GM13977 (cell line): Measurements from ENCODE around the gene PGAP3.

ENCODE experiments used
- DNase-seq: peaks from one replicate; pipeline ENCODE4 v3.0.0; 2012; ENCODE audit warnings: low spot score
- in situ Hi-C: fragments of 300-500 bp; cut with MboI; formaldehyde crosslinking; loops from one replicate; pipeline ENCODE4 v1.12.0; 2022; ENCODE audit warnings: low sequenced_read_pairs, low pct_unique_long_range_greater_than_20kb, mixed read lengths, inconsistent platforms; ENCODE audit not compliant: unreplicated experiment
- TF ChIP-seq, protein P1 (sequence below): IDR thresholded peaks from 2 replicates; pipeline ENCODE4 v1.5.1; 2012; ENCODE audit warnings: mild to moderate bottlenecking, control low read depth; ENCODE audit not compliant: insufficient read depth; ENCODE audit errors: extremely low read depth, missing control alignments

The PGAP3 gene

DNA sequence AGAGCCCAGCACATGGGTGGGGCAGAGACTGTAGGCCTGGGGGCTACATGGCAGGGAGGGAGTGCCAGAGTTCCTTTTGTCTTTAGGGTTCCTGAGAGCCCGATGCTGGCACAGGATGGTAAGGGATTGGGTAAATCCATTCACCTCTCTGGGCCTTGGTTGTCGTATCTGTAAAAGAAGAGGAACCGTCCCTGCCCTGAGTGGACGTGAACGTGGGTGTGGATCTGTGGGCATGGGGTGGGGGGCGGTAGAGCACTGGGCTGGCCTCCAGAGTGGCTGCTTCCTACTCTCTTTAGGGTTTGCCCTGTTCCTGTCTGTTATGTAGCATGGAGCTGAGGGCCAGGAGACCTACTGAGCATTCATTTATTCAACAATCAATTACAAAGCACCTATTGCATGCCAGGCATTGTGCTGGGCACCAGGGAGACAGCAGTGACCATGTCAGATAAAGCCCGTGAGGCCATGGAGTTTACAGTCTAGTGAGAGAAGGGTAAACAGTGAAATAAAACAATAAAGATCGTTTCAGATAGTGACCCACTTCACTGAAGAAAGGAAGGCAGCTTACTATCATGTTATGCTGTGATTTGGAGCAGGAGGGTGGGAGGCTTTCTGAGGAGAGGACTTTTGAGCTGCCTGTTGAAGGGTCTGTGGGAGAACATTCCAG lies 35.8 kb downstream of the PGAP3 start:
- DNase-seq, result no peak
- TF ChIP-seq, protein P1, sequence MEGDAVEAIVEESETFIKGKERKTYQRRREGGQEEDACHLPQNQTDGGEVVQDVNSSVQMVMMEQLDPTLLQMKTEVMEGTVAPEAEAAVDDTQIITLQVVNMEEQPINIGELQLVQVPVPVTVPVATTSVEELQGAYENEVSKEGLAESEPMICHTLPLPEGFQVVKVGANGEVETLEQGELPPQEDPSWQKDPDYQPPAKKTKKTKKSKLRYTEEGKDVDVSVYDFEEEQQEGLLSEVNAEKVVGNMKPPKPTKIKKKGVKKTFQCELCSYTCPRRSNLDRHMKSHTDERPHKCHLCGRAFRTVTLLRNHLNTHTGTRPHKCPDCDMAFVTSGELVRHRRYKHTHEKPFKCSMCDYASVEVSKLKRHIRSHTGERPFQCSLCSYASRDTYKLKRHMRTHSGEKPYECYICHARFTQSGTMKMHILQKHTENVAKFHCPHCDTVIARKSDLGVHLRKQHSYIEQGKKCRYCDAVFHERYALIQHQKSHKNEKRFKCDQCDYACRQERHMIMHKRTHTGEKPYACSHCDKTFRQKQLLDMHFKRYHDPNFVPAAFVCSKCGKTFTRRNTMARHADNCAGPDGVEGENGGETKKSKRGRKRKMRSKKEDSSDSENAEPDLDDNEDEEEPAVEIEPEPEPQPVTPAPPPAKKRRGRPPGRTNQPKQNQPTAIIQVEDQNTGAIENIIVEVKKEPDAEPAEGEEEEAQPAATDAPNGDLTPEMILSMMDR, result no peak
- in situ Hi-C loops, result no loop called here

DNA sequence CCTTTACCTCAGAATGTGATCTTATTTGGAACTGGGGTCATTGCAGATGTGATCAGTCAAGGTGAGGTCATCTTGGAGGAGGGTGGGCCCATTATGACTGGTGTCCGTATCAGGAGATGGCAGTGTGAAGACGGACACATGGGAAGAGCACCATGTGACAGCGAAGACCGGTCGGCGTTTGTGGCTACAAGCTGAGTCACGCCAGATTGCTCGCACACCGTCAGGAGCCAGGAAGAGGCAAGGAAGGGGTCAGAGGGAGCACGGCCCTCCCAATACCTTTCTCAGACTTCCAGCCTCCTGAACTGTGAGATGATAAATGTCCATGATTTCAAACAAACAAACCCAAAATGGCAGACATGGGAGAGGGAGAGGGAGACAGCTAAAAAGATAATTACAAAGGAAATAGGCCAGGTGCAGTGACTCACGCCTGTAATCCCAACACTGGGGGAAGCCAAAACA lies 37.7 kb downstream of the PGAP3 start:
- in situ Hi-C loops, result no loop called here
- no peak for DNase-seq
- TF ChIP-seq, protein P1, result no peak

DNA sequence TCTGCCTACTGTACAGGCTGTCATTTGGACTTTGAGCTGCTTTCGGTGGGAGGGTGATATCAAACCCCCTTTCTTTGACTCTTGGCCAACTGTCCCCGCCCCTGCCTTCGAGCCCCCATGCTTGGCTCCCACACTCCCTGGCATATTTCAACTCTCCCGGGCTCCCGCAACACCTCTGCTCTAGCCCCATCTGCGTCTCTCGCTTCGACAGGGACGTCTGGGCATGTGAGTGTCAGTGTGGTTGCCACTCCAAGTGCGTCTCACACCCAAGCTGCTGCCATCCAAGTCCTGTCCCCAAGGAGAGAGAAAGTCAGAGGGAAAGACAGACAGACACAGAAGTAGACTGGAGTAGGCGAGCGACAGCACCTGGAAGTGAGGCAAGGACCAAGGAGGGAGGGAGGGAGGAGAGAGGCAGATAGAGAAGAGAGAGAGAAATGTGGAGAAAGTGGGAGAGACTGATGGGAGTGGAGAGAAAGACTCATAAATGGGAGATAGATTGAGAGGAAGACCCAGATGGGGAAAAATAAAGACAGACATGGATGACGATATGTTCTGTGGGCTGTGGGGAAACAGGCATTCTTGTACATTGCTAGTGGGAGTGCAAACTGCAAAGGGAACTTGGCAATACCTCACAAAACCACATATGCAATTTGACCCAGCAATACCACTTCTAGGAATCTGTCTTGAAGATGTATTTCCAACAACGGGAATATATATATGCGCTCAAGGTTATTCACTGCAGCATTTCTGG lies 39.1 kb downstream of the PGAP3 start:
- no peak for DNase-seq
- in situ Hi-C loops, result no loop called here
- TF ChIP-seq, protein P1, result no peak

DNA sequence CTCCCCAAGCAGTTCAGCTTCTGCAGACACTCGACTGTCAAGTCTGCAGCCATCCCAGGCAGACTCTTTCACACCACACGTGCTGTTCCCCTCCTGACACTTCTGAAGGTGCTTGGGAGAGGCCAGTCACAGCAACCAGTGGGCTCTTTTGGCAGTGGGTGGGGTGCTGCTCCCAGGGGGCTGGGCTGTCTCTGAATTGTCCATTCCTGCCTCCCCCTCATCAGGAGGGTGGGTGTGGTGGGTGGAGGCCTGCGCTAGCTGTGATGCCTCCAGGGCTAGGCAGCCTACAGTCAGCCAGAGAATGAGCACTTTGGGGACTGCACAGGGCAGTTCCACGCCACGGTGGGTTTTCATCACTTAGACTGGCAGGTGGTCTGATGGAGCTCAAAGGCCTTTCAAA lies 40.6 kb downstream of the PGAP3 start:
- DNase-seq, result no peak
- TF ChIP-seq, protein P1, result no peak
- in situ Hi-C loops, result no loop called here

DNA sequence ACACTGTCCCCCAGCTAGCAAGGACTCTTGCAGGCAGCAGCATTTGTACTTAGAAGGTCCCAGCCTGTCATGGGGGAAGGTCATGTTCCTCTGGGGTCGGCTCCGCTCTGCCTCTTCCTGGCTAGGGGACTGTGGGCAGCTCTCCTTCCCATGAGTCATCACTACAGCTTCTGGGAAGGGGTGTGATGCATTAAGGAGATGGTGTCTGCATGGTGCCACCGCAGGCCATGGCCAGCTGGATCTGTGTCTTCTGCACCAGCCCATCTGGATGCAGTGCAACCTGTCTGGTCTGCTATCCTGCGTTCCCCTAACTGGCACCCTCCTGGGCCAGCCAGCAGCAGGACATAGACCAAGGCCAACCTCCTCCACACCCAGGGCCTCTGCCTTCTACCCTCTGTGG lies 44.6 kb downstream of the PGAP3 start:
- TF ChIP-seq, protein P1, result no peak
- in situ Hi-C loops, result no loop called here
- no peak for DNase-seq

DNA sequence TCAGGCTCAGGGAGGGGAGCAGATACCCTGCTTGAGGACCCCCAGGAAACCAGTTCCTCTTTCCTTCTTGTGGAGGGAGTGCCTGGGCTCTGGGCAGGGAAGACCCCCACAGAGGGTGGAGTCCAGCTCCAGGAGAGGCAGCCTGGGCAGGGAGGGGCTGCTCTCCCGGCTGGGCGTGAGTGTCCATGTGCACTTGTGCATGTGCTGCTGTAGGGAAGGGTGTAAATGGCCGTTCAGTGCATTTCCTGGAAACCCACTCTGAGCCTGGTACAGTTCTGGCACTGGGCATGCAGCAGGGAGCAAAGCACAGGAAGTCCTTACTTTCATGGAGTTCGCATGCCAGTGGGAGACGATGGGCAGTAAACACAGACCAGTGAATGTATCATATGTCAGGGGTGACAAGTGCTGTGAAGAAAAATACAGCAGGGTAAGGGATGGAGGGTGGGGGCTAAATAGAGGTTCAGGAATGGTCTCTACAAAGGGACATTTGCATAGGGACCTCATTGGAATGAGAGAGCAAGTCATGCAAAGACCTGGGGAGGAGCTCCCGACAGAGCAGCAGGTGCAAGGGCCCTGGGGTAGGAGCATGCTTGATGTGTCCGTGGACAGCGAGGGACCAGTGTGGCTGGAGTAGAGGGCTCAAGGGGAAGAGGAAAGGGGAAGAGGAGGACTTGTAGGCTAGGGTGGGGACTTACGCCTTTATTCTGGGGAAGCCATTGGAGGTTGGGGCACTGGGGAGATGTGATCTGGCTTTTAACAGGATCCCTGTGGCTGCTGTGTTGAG lies 45.4 kb downstream of the PGAP3 start:
- in situ Hi-C loops, result no loop called here
- TF ChIP-seq, protein P1, result no peak
- no peak for DNase-seq
